Melanocyte of skin (primary cell): Measurements from ENCODE around the gene ZC4H2. TPM values are rescaled to one million over a fixed set of nuclear protein-coding genes. Genes with fewer than 3 reads are reported as not detected.

ENCODE experiments used
- total RNA-seq, 2 donors: library from RNA; depleted of rRNA; stranded (reverse); fragments of >200 nt; gene quantifications; 2 replicates each; pipeline ENCODE4 v1.2.3, GENCODE V29; 2012

Gene ZC4H2, protein sequence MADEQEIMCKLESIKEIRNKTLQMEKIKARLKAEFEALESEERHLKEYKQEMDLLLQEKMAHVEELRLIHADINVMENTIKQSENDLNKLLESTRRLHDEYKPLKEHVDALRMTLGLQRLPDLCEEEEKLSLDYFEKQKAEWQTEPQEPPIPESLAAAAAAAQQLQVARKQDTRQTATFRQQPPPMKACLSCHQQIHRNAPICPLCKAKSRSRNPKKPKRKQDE
- total RNA-seq: 10 to 100 TPM in 1 of 2 donors, 1 to 10 TPM in 1; 7.7 to 13.8 TPM

DNA sequence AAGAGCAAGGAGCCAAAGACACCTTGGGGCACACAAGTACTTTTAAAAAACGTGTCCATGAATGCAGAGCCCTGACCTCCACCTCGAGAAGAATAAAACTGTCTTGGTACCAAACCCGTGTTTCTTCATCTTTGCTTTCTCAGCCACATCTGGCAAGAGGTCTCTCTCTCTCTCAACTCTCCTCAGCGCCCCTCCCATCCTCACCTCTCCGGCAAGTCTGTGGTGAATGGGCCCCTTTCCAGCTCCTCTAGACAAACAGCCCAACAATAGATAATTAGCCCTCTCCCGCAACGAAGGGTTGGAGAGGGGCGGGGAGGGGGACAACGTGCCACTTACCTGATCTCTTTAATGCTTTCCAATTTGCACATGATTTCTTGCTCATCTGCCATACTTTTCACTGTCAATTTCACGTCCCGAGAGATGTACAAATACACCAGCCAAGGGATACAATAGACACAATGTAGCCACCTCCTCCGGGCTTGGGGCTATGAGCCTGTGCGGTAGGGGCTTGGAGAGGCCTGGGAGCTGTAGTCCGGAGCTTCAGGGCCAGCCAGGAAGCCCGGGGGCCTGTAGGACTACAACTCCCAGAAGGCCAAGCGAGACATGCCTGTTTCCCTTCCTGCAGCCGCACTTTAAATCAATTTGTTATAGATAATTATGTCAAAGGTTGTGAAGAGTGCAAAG lies at the start of gene ZC4H2:
ZC4H2 (minus strand) TSS at position 462 of the 684 bp plus-strand sequence; CDS start at position 389, 73 bp downstream.

Other genes with a start within 250 kb of the ZC4H2 start
- under 1 TPM in 1 of 2 donors, not detected in 1; 0.34 TPM for gene ZC3H12B, start 58.4 kb upstream of the ZC4H2 start, total RNA-seq